H1 (cell line): ENCODE data around the gene VWA2. TPM values are rescaled to one million over a fixed set of nuclear protein-coding genes. Genes with fewer than 3 reads are reported as not detected.

ENCODE experiments used
- CTCF ChIA-PET: fragments of 300-600 bp; sonication (Branson Sonifier 250); formaldehyde crosslinking; loops from one replicate; lab custom pipeline; 2021; ENCODE audit not compliant: partially characterized antibody; lab: Charles Lee
- POLR2A ChIA-PET: fragments of 300-600 bp; sonication (Branson Sonifier 250); formaldehyde crosslinking; loops from one replicate; lab custom pipeline; 2021; ENCODE audit warnings: inconsistent platforms; ENCODE audit not compliant: partially characterized antibody; lab: Charles Lee
- DNase-seq, 2 experiments: peaks; one replicate each; pipeline versions ENCODE4 v3.0.0 to v3.0.0-alpha.2; 2010 to 2022; ENCODE audit warnings: low spot score in 2 of 2, low read depth in 1 of 2, mixed read lengths in 1 of 2
- FAIRE-seq: peaks from 2 replicates; lab custom pipeline; 2011; peaks lifted over from hg19 to GRCh38; lab: Jason Lieb, UNC
- H2AFZ ChIP-seq: 2 replicates; pipeline ENCODE4 v1.8.1; 2012; ENCODE audit warnings: low read length, inconsistent platforms
- H2AK5ac ChIP-seq: 2 replicates; pipeline ENCODE4 v1.6.1; 2013; ENCODE audit warnings: low read depth, low read length
- H2BK120ac ChIP-seq: replicated peaks from 2 replicates; pipeline ENCODE3; 2013; ENCODE audit warnings: low read depth, low read length, inconsistent platforms
- H2BK12ac ChIP-seq: 2 replicates; pipeline ENCODE4 v1.6.1; 2013; ENCODE audit warnings: low read depth, low read length
- H2BK15ac ChIP-seq: 2 replicates; pipeline ENCODE4 v1.6.1; 2013; ENCODE audit warnings: low read length
- H2BK20ac ChIP-seq: 2 replicates; pipeline ENCODE4 v1.6.1; 2013; ENCODE audit warnings: low read length
- H2BK5ac ChIP-seq: 2 replicates; pipeline ENCODE4 v1.6.1; 2013; ENCODE audit warnings: low read depth, low read length
- H3K14ac ChIP-seq: 2 replicates; pipeline ENCODE4 v1.6.1; 2013; ENCODE audit warnings: inconsistent platforms; ENCODE audit not compliant: insufficient read length
- H3K18ac ChIP-seq: 2 replicates; pipeline ENCODE4 v1.6.1; 2013; ENCODE audit warnings: low read length; ENCODE audit errors: extremely low read depth
- H3K23ac ChIP-seq: 2 replicates; pipeline ENCODE4 v1.6.1; 2013; ENCODE audit warnings: inconsistent platforms; ENCODE audit not compliant: insufficient read length
- H3K23me2 ChIP-seq: 2 replicates; pipeline ENCODE4 v1.6.1; 2013; ENCODE audit warnings: low read depth, low read length
- H3K27ac ChIP-seq: 2 replicates; pipeline ENCODE4 v1.6.1; 2011; ENCODE audit warnings: low read depth, low read length, inconsistent platforms
- H3K27me3 ChIP-seq, 4 experiments: replicated peaks in 1 of 4; 1 replicate in 1 of 4; 2 replicates in 3 of 4; pipeline versions ENCODE4 v1.6.1 to v1.8.1; 2011 to 2013; ENCODE audit warnings: low read length in 3 of 4, mild to moderate bottlenecking in 3 of 4, inconsistent platforms in 2 of 4, mixed read lengths in 2 of 4, moderate library complexity in 1 of 4; ENCODE audit not compliant: control insufficient read depth in 3 of 4, insufficient read depth in 3 of 4; ENCODE audit errors: extremely low read depth in 1 of 4
- H3K36me3 ChIP-seq, 4 experiments: 2 replicates each; pipeline versions ENCODE4 v1.6.1 to v1.8.1; 2011 to 2013; ENCODE audit warnings: mild to moderate bottlenecking in 4 of 4, low read length in 3 of 4, moderate library complexity in 2 of 4, control low read depth in 1 of 4, inconsistent platforms in 1 of 4; ENCODE audit not compliant: insufficient read depth in 4 of 4, control insufficient read depth in 2 of 4
- H3K4ac ChIP-seq: replicated peaks from 2 replicates; pipeline ENCODE3; 2013; ENCODE audit warnings: low read length, low read depth, mixed read lengths, inconsistent platforms; ENCODE audit not compliant: insufficient read length
- H3K4me1 ChIP-seq, 4 experiments: replicated peaks in 1 of 4; 1 replicate in 1 of 4; 2 replicates in 3 of 4; pipeline versions ENCODE4 v1.6.1 to v1.8.1; 2011 to 2013; ENCODE audit warnings: low read length in 3 of 4, inconsistent platforms in 2 of 4, mixed read lengths in 1 of 4; ENCODE audit not compliant: insufficient read depth in 4 of 4, control insufficient read depth in 3 of 4
- H3K4me2 ChIP-seq, 2 experiments: 2 replicates each; pipeline versions ENCODE4 v1.6.1 to v1.8.1; 2011 to 2013; ENCODE audit warnings: low read depth in 2 of 2, low read length in 2 of 2, control low read depth in 1 of 2, inconsistent platforms in 1 of 2, mild to moderate bottlenecking in 1 of 2; ENCODE audit not compliant: insufficient read depth in 1 of 2
- H3K4me3 ChIP-seq, 4 experiments: fragments of 200-600, 300-600 bp in 1 of 4; sonication (generic), shearing (Covaris generic), sonication (Bioruptor Twin) in 1 of 4; 2 replicates each; pipeline versions ENCODE4 v1.5.1 to v1.8.1; 2011 to 2016; ENCODE audit warnings: low read length in 4 of 4, low read depth in 3 of 4, control low read depth in 2 of 4, inconsistent platforms in 2 of 4, mild to moderate bottlenecking in 2 of 4, mixed read lengths in 1 of 4, moderate library complexity in 1 of 4; ENCODE audit not compliant: insufficient read depth in 2 of 4; ENCODE audit errors: extremely low read depth in 1 of 4
- H3K56ac ChIP-seq: replicated peaks from 2 replicates; pipeline ENCODE3; 2013; ENCODE audit warnings: low read depth, mild to moderate bottlenecking, mixed read lengths, low read length, inconsistent platforms; ENCODE audit not compliant: insufficient read length
- H3K79me1 ChIP-seq: 2 replicates; pipeline ENCODE4 v1.6.1; 2013; ENCODE audit warnings: low read depth, low read length, control low read depth
- H3K79me2 ChIP-seq, 2 experiments: 2 replicates each; pipeline versions ENCODE4 v1.6.1 to v1.8.1; 2012 to 2013; ENCODE audit warnings: low read length in 2 of 2, mild to moderate bottlenecking in 2 of 2, inconsistent platforms in 1 of 2; ENCODE audit not compliant: insufficient read depth in 2 of 2, control insufficient read depth in 1 of 2
- H3K9ac ChIP-seq, 4 experiments: replicated peaks in 1 of 4; 1 replicate in 1 of 4; 2 replicates in 3 of 4; pipeline versions ENCODE4 v1.6.1 to v1.8.1; 2011 to 2013; ENCODE audit warnings: low read depth in 3 of 4, low read length in 3 of 4, control low read depth in 2 of 4, mild to moderate bottlenecking in 2 of 4, moderate library complexity in 2 of 4, inconsistent platforms in 1 of 4; ENCODE audit errors: extremely low read depth in 1 of 4
- H3K9me3 ChIP-seq, 2 experiments: 2 replicates each; pipeline versions ENCODE4 v1.6.1 to v1.8.1; 2012 to 2013; ENCODE audit warnings: mild to moderate bottlenecking in 2 of 2, moderate library complexity in 2 of 2, control low read depth in 1 of 2, inconsistent platforms in 1 of 2, low read depth in 1 of 2, low read length in 1 of 2, mixed read lengths in 1 of 2; ENCODE audit not compliant: insufficient read depth in 2 of 2
- H4K20me1 ChIP-seq, 2 experiments: replicated peaks in 1 of 2; 2 replicates each; pipeline versions ENCODE3 to v1.8.1; 2011 to 2013; ENCODE audit warnings: inconsistent platforms in 2 of 2, low read length in 2 of 2, mild to moderate bottlenecking in 1 of 2; ENCODE audit not compliant: insufficient read depth in 2 of 2, control insufficient read depth in 1 of 2
- H4K5ac ChIP-seq: 2 replicates; pipeline ENCODE4 v1.6.1; 2013; ENCODE audit warnings: low read length, low read depth, mixed read lengths, inconsistent platforms; ENCODE audit not compliant: insufficient read length
- H4K8ac ChIP-seq: 2 replicates; pipeline ENCODE4 v1.8.0; 2013; ENCODE audit warnings: mild to moderate bottlenecking, moderate library complexity, low read length, inconsistent platforms; ENCODE audit not compliant: insufficient read depth; ENCODE audit errors: extremely low read depth
- H4K91ac ChIP-seq: replicated peaks from 2 replicates; pipeline ENCODE3; 2013; ENCODE audit warnings: low read length, mixed read lengths, inconsistent platforms; ENCODE audit not compliant: insufficient read length
- CHD2 ChIP-seq: IDR thresholded peaks from 2 replicates; pipeline ENCODE4 v1.6.1; 2012; ENCODE audit warnings: low read length, improper control_type of control experiment
- CREB1 ChIP-seq: IDR thresholded peaks from 2 replicates; pipeline ENCODE4 v1.6.1; 2012; ENCODE audit warnings: inconsistent platforms
- EZH2 ChIP-seq: fragments of 200-600 bp; sonication (generic); IDR thresholded peaks from 2 replicates; pipeline ENCODE4 v1.7.1; 2012; ENCODE audit warnings: low read depth, mild to moderate bottlenecking, moderate library complexity, low read length, inconsistent platforms; ENCODE audit not compliant: severe bottlenecking
- KDM4A ChIP-seq: IDR thresholded peaks from one replicate; pipeline ENCODE4 v1.7.1; 2012; ENCODE audit warnings: low read depth, mild to moderate bottlenecking, moderate library complexity, low read length, inconsistent platforms; ENCODE audit not compliant: severe bottlenecking
- NRF1 ChIP-seq: IDR thresholded peaks from 2 replicates; pipeline ENCODE4 v1.6.1; 2011; ENCODE audit warnings: mild to moderate bottlenecking, low read depth, low read length, improper control_type of control experiment
- RXRA ChIP-seq: IDR thresholded peaks from 2 replicates; pipeline ENCODE4 v1.6.1; 2011; ENCODE audit warnings: low read depth, mild to moderate bottlenecking, low read length, moderate library complexity; ENCODE audit not compliant: insufficient read depth
- TCF12 ChIP-seq: IDR thresholded peaks from 2 replicates; pipeline ENCODE4 v1.6.1; 2011; ENCODE audit warnings: low read depth, mild to moderate bottlenecking, low read length
- TEAD4 ChIP-seq: IDR thresholded peaks from 2 replicates; pipeline ENCODE4 v1.6.1; 2012; ENCODE audit warnings: low read depth, low read length, inconsistent platforms, mixed read lengths
- USF2 ChIP-seq: IDR thresholded peaks from 2 replicates; pipeline ENCODE4 v1.6.1; 2011; ENCODE audit warnings: low read length, improper control_type of control experiment
- YY1 ChIP-seq: IDR thresholded peaks from 2 replicates; pipeline ENCODE4 v1.6.1; 2011; ENCODE audit warnings: low read depth, mild to moderate bottlenecking, low read length
- WGBS, 2 experiments: shearing (Covaris generic) in 1 of 2; methylation state at CpG; one replicate each; pipeline versions ENCODE4 v1.1.6 to v1.1.7; 2013 to 2015; ENCODE audit warnings: low lambda C conversion rate in 2 of 2, mixed read lengths in 2 of 2, inconsistent platforms in 1 of 2, low coverage in 1 of 2, missing lambda C conversion rate in 1 of 2; ENCODE audit not compliant: insufficient replicate concordance in 2 of 2, insufficient coverage in 1 of 2, insufficient read length in 1 of 2; ENCODE audit errors: extremely low coverage in 1 of 2, missing lambda C conversion rate in 1 of 2; 5-methylcytosine and 5-hydroxymethylcytosine counted together
- polyA plus RNA-seq, 7 experiments: library from polyadenylated mRNA; depleted of rRNA in 3 of 7; stranded (reverse) in 5 of 7; unstranded in 2 of 7; fragments of >200 nt in 5 of 7; fragments of 200-250 nt in 2 of 7; gene quantifications; 1 replicate in 5 of 7; 2 replicates in 1 of 7; 4 replicates in 1 of 7; pipeline versions ENCODE4 v1.2.1 to v1.2.3, GENCODE V29; 2011 to 2013; ENCODE audit warnings: missing spikeins in 2 of 7, mixed read lengths in 2 of 7
- total RNA-seq: library from RNA; stranded (reverse); fragmentation: NEBNext Ultra II Directional; extraction: Animal tissue kit (Norgen Biotek cat#: 25700); gene quantifications from 2 replicates; pipeline ENCODE4 v1.2.1, GENCODE V29; 2021

The VWA2 gene
- total and polyA plus RNA-seq, 2 of the 8 experiments (the other 6 are each of a cell fraction or from before 2014, with no cell fraction given): 2.8 to 2.9 TPM

- H2BK5ac ChIP-seq: no peak overlapping the region
- no peaks in the 10 kb centered on the region for H3K23me2 ChIP-seq
- no peak overlapping the region for H2AK5ac ChIP-seq
- H3K4me1 ChIP-seq: no peaks in the 10 kb centered on the region
- H2BK120ac ChIP-seq: no peak overlapping the region
- DNase-seq (no peak), FAIRE-seq (no peak)
- H3K36me3 ChIP-seq: no peaks in the 10 kb centered on the region
- H4K20me1 ChIP-seq: no peaks in the 10 kb centered on the region
- H4K5ac ChIP-seq: no peak overlapping the region
- no peak overlapping the region for H3K4me2 ChIP-seq
- no peak overlapping the region for H3K4ac ChIP-seq
- no peak overlapping the region for H2BK20ac ChIP-seq
- POLR2A ChIA-PET: no interaction called here
- H3K9me3 ChIP-seq: no peaks in the 10 kb centered on the region
- no peak overlapping the region for H3K9ac ChIP-seq
- H2BK12ac ChIP-seq: no peak overlapping the region
- no peaks in the 10 kb centered on the region for H3K27me3 ChIP-seq
- H3K56ac ChIP-seq: no peak overlapping the region
- CTCF ChIA-PET: interaction anchor here (0.6 to 2.3 kb wide), 7 partner anchors 13 to 175 kb away, joined by 3 to 7 read pairs (median 3); no protein-coding TSS in a partner anchor
- 91% methylated on average over 4 of the region's 4 CpGs; no CpG with 5 or more reads in 1 of the 2 experiments for whole genome bisulfite sequencing, 2 experiments
- no peaks in the 10 kb centered on the region for H3K79me1 ChIP-seq
- H3K27ac ChIP-seq: no peak overlapping the region
- no peak overlapping the region for H3K23ac ChIP-seq
- H3K14ac ChIP-seq: no peak overlapping the region
- no peak overlapping the region for H4K8ac ChIP-seq
- H3K18ac ChIP-seq: no peak overlapping the region
- TF ChIP-seq USF2 (no peak), CREB1 (no peak), KDM4A (no peak), EZH2 (no peak), TEAD4 (no peak), NRF1 (no peak), CHD2 (no peak), RXRA (no peak), YY1 (no peak), TCF12 (no peak)
- H2AFZ ChIP-seq: no peak overlapping the region
- no peaks in the 10 kb centered on the region for H3K79me2 ChIP-seq
- no peak overlapping the region for H2BK15ac ChIP-seq
- no peak overlapping the region for H3K4me3 ChIP-seq
- no peak overlapping the region for H4K91ac ChIP-seq
Observed at GRCh38 chr10:114262496-114262895, 23.4 kb downstream of the VWA2 start.
